Measurements from ENCODE around the gene SHC3.

SHC3 gene

GRCh38 chr9:89183146-89183545, 4.5 kb upstream of the SHC3 start:
- no peak for DNase-seq

- DNase-seq = no peak
Measured at GRCh38 chr9:89182369-89182768, 3.8 kb upstream of the SHC3 start.

GRCh38 chr9:89179895-89180734, 1.5 kb upstream of the SHC3 start:
- peak; percentile 88 to 94 for DNase-seq

- DNase-seq = no peak
Measured at GRCh38 chr9:89179540-89179894, 899 bp upstream of the SHC3 start.

GRCh38 chr9:89178830-89179539, 367 bp upstream of the SHC3 start:
- no peak for DNase-seq

- DNase-seq = no peak
Measured at GRCh38 chr9:89177012-89177943, 1.3 kb downstream of the SHC3 start.

- no peak for DNase-seq
Measured at GRCh38 chr9:89175828-89176261, 2.8 kb downstream of the SHC3 start.

- DNase-seq = no peak
Measured at GRCh38 chr9:89174291-89174690, 4.3 kb downstream of the SHC3 start.

GRCh38 chr9:89173072-89173471, 5.5 kb downstream of the SHC3 start:
- DNase-seq = no peak

- no peak for DNase-seq
Measured at GRCh38 chr9:89172398-89172797, 6.2 kb downstream of the SHC3 start.

- DNase-seq = no peak
Measured at GRCh38 chr9:89171693-89172092, 6.9 kb downstream of the SHC3 start.

- no peak for DNase-seq
Measured at GRCh38 chr9:89171231-89171630, 7.4 kb downstream of the SHC3 start.

- DNase-seq = no peak
Measured at GRCh38 chr9:89168901-89169813, 9.5 kb downstream of the SHC3 start.

- DNase-seq = no peak
Measured at GRCh38 chr9:89167788-89168187, 10.8 kb downstream of the SHC3 start.

GRCh38 chr9:89166852-89167251, 11.8 kb downstream of the SHC3 start:
- no peak for DNase-seq

- DNase-seq = no peak
Measured at GRCh38 chr9:89165880-89166279, 12.7 kb downstream of the SHC3 start.

GRCh38 chr9:89165341-89165740, 13.3 kb downstream of the SHC3 start:
- DNase-seq = no peak

GRCh38 chr9:89161221-89161620, 17.4 kb downstream of the SHC3 start:
- no peak for DNase-seq

GRCh38 chr9:89160806-89161205, 17.8 kb downstream of the SHC3 start:
- no peak for DNase-seq

GRCh38 chr9:89154651-89155336, 23.8 kb downstream of the SHC3 start:
- no peak for DNase-seq

GRCh38 chr9:89154218-89154617, 24.4 kb downstream of the SHC3 start:
- DNase-seq = no peak
